KBM-7 (cell line): ENCODE measurements around the gene FBXO42.

ENCODE experiments used
- DNase-seq: peaks from one replicate; pipeline ENCODE4 v3.0.0-alpha.2; 2015
- in situ Hi-C: fragments of 300-500 bp; cut with MboI; formaldehyde crosslinking; loops from 2 replicates; pipeline ENCODE4 v1.14.3; 2020; ENCODE audit warnings: low sequenced_read_pairs, low pct_unique_long_range_greater_than_20kb, mixed read lengths

Gene FBXO42

DNA sequence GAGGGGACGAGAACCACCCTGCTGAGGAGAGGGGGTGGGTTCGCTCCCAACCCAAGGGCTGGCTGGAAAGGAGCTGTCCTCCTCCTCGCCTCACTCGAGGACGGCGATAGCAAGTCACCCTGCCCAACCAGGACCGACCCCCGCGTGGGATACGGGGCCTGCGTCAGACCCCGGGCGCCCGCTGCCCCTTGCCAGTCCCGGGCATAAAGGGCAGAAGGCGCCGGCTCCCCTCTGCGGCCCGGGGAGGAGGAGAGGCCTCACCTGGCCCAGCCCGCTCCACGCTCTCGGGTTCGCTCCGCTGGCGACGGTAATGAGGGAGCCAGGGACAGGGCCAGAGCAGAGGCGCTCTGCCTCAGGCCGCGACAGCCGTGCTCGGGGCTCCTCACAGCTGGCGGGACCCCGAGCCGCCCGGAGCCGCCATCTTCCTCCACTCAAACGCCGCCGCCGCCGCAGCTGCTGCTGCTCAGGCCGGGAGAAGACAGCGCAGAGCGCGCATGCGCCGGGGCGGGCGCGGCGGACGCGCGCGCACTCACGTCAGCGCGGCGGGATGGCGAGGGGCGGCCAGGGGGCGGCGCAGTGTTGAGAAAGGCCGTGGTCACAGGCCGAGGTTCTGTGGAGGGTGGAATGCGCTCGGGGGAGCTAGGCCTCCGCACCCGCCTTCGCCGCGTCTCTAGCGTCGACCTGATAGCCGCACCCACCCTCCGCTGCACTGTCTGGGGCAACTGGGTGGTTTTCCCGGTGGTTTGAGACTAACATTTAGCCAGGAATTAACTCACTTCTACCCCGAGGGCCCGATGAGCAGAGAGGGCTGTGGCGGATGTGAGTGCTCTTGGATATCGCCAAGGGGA, at the start of gene FBXO42:
Gene FBXO42 (minus strand): TSS at position 487 of the 848 bp plus-strand sequence. CDS start 37,062 bp downstream, outside the sequence.
- in situ Hi-C loops: no loop called here
- peak; percentile 97 for DNase-seq

DNA sequence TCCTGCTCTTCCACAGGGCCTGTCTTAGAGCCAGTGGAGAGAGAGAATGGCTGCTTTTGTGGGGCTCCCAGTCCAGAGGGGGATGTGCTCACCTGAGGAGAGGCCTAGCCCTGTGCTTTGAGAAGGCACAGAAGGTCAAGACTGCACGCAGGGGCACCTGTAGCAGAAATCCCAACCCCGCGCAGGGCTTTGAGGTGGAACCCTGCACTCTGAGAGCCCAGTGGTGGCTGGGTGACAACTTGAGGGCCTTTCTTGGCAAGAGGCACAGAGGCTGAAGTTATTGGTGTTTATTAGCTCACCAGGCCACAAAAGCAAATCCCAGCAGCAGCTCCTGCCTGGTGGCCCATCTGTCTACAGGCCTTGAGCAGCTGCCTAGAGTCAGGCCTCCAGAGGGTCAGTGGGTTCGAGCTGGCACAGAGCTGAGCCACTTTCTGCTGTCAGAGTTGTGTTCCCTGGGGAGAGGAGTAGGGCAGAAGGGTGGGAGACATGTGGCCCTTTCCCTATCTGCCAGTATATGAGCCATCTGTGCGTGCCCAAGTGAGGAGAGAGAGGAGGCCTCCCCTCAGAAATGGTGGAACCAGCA, 46.2 kb upstream of the FBXO42 start:
- in situ Hi-C loops: no loop called here
- no peak for DNase-seq

DNA sequence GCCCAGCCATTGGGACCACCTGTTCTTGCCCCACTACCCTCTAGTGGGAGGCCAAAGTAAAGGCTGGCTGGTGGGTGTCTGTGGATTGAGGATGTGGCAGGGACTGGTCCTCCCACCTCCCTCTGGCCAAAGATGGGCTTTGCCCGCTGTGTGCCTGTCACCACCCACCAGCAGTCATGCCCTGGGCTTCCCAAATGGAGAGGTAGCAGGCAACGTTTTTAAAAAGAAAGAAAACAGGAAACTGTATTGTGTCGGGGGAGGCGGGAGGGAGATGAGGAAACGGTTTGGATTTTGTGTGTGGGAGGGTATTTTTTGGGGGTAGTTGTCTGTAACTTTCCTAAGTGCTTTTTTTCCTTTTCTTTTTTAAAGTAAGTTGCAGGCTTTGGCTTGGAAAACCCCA, 44.8 kb upstream of the FBXO42 start:
- peak; percentile 66 for DNase-seq
- in situ Hi-C loops: no loop called here

DNA sequence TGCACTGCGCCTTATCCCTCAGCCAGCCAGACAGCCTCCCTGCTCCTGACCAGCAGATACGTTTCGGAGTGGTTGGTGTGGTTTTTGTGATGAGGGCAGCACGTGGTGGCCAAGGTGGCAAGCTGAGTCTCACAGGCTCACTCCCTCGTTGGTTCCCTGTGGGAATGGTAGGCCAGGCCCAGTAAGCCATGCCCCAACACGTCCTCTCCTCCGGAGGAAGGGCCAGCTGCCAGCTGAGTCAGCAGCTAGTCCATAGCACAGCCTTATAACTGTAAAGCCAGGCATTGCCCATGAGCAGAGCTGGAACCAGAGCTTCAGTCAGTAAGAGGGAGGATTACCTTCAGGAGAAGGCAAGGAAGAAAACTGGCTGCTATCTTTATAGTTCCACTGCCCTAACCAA, 44.3 kb upstream of the FBXO42 start:
- in situ Hi-C loops: no loop called here
- no peak for DNase-seq

DNA sequence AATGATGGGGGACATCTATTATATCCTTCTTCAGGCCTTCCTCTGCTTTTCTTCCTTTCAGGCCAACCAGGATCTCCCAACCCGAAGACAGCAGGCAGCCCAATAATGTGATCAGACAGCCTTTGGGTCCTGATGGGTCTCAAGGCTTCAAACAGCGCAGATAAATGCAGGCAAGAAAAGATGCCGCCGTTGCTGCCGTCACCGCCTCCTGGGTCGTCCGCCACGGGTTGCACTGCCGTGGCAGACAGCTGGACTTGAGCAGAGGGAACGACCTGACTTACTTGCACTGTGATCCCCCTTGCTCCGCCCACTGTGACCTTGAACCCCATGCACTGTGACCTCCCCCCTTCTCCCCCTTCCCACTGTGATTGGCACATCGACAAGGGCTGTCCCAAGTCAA, 42.7 kb upstream of the FBXO42 start:
- no peak for DNase-seq
- in situ Hi-C loops: no loop called here

DNA sequence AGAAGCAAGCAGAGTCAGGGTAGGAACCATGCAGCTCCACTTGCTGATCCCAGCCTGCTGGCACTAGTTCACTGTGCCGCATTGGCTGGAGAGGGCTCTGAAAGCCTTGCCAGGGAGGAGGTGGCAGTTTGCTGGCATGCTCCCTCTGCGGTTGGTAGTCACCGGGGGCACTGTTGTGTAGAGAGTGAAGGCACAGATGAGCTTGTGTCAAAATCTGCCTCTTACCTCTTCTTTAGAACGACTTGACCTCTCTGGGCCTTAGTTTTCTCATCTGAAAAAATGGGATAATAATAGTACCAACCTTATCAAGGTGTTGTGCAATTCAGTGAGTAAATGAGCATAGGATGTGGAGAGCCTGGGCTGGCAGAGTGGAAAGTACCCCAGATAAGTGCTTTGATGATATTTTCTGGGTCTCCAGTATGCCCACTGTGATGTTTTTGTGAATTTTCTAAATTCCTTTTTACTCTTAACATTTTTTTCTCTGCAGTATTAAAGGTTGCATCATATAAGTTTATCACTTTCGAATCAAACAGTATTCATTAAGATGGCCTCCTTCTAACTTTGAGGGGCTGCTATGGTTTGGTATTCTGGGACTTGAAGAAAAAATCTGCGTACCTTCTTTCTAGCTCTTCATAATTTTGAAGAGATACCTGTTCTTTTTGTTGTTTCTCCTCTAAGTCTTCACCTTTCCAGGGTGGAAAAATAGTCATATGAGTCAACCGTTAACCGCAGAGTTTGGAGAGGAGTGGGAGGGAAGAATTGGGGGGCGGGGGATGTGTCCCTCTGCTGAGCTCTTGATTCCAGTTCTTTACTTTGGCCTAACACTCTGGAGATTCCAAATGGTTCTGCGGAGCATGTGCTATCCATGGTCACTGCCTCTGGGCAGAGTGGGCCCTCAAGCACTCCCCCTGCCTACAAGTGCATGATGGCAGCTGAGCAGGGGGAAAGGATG, 41.6 kb upstream of the FBXO42 start:
- DNase-seq: no peak
- in situ Hi-C loops: no loop called here

DNA sequence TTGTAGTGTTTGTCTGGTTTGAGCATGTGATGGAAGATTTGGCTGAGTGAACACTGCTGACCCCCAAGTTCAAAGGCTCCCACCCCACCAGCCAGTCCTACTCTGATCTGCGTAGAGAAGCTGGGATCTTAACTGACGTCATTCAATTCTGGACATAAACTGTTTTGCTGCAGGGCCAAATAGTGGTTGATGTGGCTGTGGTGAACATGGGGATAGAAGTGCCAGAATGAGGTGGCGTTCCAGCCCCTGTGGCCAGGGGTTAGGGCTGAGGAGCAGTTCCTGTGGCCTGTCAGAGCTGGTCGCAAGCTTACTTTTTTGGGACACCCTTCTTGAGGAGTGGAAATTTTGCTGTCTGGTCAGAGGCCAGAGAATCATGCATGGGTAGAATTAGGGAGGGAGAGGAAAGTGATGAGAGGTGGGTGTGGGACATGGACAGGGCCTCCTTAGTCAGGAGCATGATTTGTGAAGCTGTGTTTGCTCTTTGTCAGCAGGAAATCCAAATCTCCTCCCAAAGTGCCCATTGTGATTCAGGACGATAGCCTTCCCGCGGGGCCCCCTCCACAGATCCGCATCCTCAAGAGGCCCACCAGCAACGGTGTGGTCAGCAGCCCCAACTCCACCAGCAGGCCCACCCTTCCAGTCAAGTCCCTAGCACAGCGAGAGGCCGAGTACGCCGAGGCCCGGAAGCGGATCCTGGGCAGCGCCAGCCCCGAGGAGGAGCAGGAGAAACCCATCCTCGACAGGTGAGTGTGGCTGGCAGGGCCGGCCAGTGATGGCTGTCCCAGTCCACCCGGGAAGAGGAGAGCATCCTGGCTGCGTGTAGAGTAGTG, 40.7 kb upstream of the FBXO42 start:
- in situ Hi-C loops: no loop called here
- DNase-seq: no peak

DNA sequence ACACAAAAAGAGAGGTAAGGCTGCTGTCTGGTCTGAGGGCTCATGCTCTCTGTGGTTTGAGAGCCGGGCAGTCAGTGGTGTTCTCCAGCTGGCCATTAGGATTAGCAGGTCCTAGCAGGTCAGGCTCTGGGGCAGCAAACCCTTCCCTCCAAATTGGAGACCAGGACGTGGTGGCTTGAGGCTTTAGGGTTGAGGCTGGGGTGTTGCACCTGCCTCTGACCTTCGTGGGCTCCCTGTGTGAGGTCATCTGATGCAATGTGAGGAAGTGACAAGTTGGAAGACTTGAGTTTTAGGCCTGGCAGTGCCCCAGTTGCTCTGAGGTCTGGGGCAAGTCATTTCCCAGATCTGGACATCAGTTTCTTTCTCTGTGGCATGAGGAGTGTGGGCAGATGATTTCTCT, 39.1 kb upstream of the FBXO42 start:
- DNase-seq: no peak
- in situ Hi-C loops: no loop called here

DNA sequence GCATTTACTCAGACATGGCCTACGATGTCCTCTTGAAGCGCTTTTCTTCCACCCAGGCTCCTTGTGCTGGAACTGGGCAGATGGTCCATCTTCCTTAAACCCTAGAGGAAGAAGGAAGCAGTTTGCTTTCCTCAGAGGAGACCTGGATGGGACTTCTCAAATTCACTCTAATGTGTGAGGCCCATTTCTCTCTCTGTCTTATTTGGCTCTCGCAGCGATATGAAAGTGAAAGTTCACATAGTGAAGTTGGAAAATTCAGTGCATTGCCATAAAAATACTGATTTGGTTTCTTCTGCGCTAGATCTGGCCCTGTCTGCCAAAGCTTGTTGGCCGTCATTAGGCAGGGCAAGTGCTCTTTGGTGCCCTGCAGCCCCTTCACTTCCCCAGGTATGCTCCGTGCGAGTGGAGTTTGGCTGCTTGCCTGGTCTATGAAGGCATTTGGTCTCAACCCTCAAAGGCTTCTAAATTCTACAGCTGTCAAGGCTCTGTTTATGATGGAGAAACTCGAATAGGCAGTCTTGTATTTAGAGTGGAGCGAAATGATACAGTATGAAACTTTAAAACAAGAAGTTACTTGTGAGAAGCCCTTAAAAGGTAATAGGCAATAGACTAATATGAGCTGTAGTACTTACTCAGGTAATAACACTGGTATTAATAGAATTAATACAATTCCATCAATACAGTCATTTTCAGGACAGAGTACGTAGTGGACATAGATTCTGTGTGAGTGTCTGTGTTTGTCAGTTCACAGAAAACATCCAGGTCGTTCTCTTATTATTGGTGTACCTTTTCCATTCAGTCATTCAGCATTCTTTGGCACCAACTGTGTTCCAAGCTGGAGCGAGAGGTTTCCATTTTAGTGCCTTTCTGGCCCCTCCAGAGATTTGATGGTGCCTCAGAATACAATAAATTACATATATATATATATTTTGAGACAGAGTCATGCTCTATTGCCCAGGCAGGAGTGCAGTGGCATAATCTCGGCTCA, 35.2 kb upstream of the FBXO42 start:
- in situ Hi-C loops: no loop called here
- DNase-seq: no peak

DNA sequence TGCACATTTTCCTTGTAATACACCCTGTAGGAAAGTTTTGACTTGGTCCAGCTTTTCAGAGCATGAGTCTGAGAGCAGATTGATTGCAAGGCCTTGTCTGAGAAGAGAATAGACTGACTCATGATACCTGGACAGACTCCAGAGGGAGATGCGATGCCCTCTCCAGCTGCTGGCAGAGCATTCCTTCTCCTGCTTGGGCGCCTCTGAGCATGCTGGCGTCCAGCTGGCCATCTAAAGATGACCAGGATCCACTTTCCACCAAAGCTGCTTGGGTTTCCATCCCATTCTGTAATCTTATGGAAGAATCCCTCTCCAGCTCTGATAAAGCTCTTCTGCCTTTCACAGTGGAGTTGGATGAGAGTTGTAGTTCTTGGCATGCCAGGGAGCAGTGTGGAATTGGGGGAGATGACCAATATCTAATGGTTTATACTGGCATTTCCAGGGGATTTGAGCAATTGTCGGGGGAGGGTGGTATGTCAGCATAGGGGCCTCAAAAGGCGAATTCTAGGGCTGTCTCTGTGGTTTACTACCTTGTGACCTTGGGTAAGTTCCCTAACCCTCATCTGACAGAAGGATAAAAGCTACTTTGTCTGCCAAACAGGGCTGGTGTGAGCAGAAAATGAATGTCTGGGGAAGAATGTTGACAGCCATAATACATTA, 34.3 kb upstream of the FBXO42 start:
- no peak for DNase-seq
- in situ Hi-C loops: no loop called here

DNA sequence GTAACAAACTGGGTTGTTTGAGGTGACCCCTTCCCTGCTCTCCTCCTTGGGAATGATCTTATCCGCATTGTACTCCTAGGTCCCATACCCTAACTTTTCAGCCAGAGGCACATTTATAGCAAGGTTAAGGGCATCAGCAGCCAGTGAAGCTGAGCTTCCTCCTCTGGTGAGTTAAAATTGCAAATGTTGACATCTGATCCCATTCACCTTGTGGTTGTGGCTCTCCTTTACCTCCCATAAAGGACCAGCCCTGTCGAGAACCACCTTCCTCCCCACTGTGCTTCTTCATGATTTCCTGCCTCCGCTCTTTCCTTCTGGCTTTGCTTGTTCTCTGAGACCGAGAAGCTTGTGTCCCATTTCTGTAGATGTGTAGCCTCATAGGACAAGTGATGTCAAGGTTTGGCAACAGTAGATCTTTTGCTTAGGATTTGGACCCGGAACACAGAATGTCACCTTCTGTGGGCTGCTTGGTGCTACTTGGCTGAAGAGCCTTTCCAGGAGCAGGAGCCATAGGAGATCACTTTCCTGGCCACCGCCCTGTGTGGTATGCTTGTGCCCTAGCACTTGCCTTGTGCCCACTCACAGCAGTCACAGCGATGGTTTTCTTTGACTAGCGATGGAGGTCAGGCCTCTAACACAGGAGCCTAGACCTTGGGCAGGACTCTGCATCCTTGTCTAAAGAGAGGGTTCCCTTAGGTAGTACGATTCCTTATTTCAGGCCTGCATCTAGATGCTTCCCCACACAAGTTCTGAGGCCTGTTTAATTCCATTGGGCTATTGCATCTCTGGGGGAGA, 33.6 kb upstream of the FBXO42 start:
- DNase-seq: no peak
- in situ Hi-C loops: no loop called here

DNA sequence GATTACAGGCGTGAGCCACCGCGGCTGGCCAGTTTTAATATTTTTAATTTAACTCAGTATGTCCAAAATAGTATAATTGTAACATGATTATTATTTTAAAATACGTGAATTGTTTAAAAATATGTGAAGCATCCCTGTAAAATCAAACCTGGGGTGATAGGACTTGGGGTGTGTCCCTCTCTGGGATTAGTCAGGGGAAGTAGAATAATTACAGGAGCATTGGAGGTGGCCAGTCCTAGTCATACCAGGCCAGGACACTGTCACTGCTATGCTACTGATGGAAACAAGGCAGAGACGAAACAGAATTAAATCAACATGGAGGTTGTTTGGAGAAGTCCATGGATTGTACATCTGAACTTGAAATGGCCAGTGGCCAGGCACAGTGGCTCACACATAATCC, 31.6 kb upstream of the FBXO42 start:
- DNase-seq: no peak
- in situ Hi-C loops: no loop called here

DNA sequence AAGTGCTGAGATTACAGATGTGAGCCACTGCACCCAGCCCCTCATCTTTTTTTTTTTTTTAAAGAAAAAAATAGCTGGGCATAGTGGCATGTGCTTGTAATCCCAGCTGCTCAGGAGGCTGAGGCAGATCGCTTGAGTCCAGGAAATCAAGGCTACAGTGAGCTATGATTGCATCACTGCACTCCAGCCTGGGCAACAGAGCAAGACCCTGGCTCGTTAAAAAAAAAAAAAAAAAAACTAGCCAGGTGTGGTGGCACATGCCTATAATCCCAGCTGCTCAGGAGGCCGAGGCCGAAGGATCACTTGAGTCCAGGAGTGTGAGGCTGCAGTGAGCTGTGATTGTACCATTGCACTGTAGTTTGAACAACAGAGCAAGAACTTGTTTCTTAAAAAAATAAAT, 28.6 kb upstream of the FBXO42 start:
- in situ Hi-C loops: no loop called here
- no peak for DNase-seq

DNA sequence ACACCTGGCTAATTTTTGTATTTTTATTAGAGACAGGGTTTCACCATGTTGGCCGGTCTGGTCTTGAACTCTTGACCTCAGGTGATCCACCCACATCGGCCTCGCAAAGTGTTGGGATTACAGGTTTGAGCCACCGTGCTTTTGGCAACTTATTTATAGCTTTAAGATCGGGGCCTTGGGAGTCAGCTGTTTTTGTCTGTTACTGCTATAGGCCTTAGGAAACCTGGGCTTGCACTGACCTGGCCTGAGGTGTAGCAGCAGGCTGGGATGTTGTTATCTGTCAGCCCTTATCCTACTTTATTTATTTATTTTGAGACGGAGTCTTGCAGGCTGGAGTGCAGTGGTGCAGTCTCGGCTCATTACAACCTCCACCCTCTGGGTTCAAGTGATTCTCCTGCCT, 26.2 kb upstream of the FBXO42 start:
- DNase-seq: no peak
- in situ Hi-C loops: no loop called here

DNA sequence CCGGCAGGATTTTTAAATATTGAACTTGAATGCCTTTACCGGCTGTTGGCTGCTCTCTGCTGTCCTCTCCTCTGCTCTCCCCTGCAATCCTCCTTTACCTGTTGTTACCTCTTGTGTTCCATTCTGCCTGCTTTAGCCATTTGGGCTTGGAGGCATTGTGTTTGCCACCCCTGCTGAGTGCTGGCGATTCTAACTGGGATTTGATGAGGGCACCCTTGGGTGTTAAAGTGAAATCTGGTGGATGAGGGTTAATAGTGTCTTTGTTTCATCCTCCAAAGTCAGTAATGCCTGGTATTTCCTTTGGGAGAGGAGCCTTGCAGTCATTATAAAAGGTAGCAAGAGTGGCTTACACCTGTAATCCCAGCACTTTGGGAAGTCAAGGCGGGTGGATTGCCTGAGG, 24.7 kb upstream of the FBXO42 start:
- in situ Hi-C loops: no loop called here
- no peak for DNase-seq

DNA sequence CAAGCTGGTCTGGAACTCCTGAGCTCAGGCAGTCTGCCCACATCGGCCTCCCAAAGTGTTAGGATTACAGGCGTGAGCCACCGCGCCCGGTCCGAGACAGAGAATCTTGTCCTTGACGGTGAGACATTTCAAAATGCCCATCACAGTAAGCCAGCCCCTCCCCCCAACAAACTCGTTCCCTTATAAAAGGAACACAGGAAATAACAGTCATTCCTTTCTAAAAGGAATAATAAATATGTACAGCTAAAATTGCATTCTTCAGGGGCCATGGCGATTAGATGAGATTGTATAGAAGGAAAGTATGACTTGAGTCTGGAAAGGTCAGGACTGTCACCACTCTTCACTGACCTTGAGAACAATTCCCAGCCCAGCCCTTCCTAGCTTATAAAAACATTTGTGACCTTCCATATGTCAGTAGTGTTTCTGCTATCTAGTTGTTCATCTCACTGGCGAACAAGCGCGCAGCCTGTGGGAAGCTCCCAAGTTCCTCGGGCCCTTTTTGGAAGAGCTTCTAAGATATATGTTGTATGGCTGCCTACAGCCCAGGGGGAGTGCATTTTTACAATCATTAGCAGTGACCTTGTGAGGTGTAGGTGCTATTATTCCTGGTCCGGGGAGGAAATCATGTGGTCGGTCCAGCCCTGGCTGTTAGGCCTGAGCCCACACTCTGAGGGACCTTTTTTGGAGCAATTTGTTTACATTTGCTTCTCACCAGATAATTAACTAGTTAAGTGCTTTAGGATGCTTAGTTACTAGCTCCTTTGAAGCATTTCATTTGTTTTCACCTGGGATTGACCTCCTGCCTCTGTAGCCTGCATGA, 23.5 kb upstream of the FBXO42 start:
- no peak for DNase-seq
- in situ Hi-C loops: no loop called here
